CD4-positive, alpha-beta memory T cell (primary cell): Measurements from ENCODE around the gene INHBE. TPM values are rescaled to one million over a fixed set of nuclear protein-coding genes. Genes with fewer than 3 reads are reported as not detected.
A peak's percentile ranks its signal among the peaks of the same experiment; 100 is the strongest.
"Not testable (repeated sequence)": the region's sequence is repeated elsewhere in the genome, so short reads cannot be mapped to it uniquely, and the experiment has no call there.

Source experiments
- CTCF ChIA-PET: fragments of 350-600 bp; sonication (Branson Sonifier 250); formaldehyde crosslinking; loops from one replicate; lab custom pipeline; 2021; ENCODE audit warnings: inconsistent platforms; ENCODE audit not compliant: partially characterized antibody; lab: Charles Lee
- POLR2A ChIA-PET: fragments of 350-600 bp; sonication (Branson Sonifier 250); formaldehyde crosslinking; loops from one replicate; lab custom pipeline; 2021; ENCODE audit not compliant: partially characterized antibody; lab: Charles Lee
- DNase-seq, 5 donors: peaks; one replicate each; pipeline versions ENCODE4 v3.0.0 to v3.0.0-alpha.2; 2020 to 2022; ENCODE audit warnings: mixed read lengths in 1 of 5
- H3K27ac ChIP-seq: one replicate; pipeline ENCODE4 v1.7.0; 2013; ENCODE audit warnings: low read depth, low read length
- H3K27me3 ChIP-seq: 2 replicates; pipeline ENCODE4 v1.7.0; 2013; ENCODE audit warnings: mild to moderate bottlenecking, low read length, moderate library complexity; ENCODE audit not compliant: insufficient read depth
- H3K36me3 ChIP-seq: 2 replicates; pipeline ENCODE4 v1.7.0; 2013; ENCODE audit warnings: mild to moderate bottlenecking, low read length, moderate library complexity; ENCODE audit not compliant: insufficient read depth
- H3K4me1 ChIP-seq: 2 replicates; pipeline ENCODE4 v1.7.0; 2013; ENCODE audit warnings: mild to moderate bottlenecking, low read length, moderate library complexity; ENCODE audit not compliant: insufficient read depth
- H3K4me3 ChIP-seq, 2 donors: one replicate each; pipeline ENCODE4 v1.7.0; 2013; ENCODE audit warnings: low read length in 2 of 2, mild to moderate bottlenecking in 1 of 2
- H3K9me3 ChIP-seq, 2 donors: one replicate each; pipeline ENCODE4 v1.7.0; 2013; ENCODE audit warnings: low read length in 2 of 2, control low read depth in 1 of 2; ENCODE audit not compliant: control insufficient read depth in 1 of 2
- H3K27ac Mint-ChIP-seq, 7 donors: one replicate each; pipeline ENCODE4 v1.8.0; 2020 to 2021; ENCODE audit warnings: mixed read lengths in 7 of 7, mild to moderate bottlenecking in 6 of 7, inconsistent platforms in 3 of 7, moderate library complexity in 3 of 7
- H3K27me3 Mint-ChIP-seq, 2 donors: one replicate each; pipeline ENCODE4 v1.8.0; 2020 to 2021; ENCODE audit warnings: mixed read lengths in 2 of 2
- H3K36me3 Mint-ChIP-seq, 2 donors: one replicate each; pipeline ENCODE4 v1.8.0; 2020 to 2021; ENCODE audit warnings: mixed read lengths in 2 of 2, inconsistent platforms in 1 of 2, mild to moderate bottlenecking in 1 of 2
- H3K4me1 Mint-ChIP-seq, 4 donors: one replicate each; pipeline ENCODE4 v1.8.0; 2020 to 2021; ENCODE audit warnings: mixed read lengths in 4 of 4, mild to moderate bottlenecking in 1 of 4
- H3K4me3 Mint-ChIP-seq, 8 donors: one replicate each; pipeline ENCODE4 v1.8.0; 2020 to 2021; ENCODE audit warnings: mixed read lengths in 8 of 8, mild to moderate bottlenecking in 7 of 8, moderate library complexity in 6 of 8, inconsistent platforms in 3 of 8
- H3K9me3 Mint-ChIP-seq, 8 donors: one replicate each; pipeline ENCODE4 v1.8.0; 2020 to 2021; ENCODE audit warnings: mixed read lengths in 8 of 8, mild to moderate bottlenecking in 5 of 8, inconsistent platforms in 3 of 8, moderate library complexity in 1 of 8
- intact Hi-C: fragments of 100-400 bp; cut with micrococcal nuclease; formaldehyde crosslinking; loops from one replicate; pipeline ENCODE4 v1.15.1; 2023
- polyA plus RNA-seq, 2 donors: library from polyadenylated mRNA; unstranded; fragments of 300-500 nt; fragmentation: Illumina TruSeq; gene quantifications; one replicate each; pipeline ENCODE4 v1.2.3, GENCODE V29; 2021
- total RNA-seq, 2 experiments: library from RNA; stranded (reverse); gene quantifications; one replicate each; pipeline ENCODE4 v1.2.3, GENCODE V29; 2021

Gene INHBE
- total and polyA plus RNA-seq, 4 experiments from 2014 or later = not detected

DNA sequence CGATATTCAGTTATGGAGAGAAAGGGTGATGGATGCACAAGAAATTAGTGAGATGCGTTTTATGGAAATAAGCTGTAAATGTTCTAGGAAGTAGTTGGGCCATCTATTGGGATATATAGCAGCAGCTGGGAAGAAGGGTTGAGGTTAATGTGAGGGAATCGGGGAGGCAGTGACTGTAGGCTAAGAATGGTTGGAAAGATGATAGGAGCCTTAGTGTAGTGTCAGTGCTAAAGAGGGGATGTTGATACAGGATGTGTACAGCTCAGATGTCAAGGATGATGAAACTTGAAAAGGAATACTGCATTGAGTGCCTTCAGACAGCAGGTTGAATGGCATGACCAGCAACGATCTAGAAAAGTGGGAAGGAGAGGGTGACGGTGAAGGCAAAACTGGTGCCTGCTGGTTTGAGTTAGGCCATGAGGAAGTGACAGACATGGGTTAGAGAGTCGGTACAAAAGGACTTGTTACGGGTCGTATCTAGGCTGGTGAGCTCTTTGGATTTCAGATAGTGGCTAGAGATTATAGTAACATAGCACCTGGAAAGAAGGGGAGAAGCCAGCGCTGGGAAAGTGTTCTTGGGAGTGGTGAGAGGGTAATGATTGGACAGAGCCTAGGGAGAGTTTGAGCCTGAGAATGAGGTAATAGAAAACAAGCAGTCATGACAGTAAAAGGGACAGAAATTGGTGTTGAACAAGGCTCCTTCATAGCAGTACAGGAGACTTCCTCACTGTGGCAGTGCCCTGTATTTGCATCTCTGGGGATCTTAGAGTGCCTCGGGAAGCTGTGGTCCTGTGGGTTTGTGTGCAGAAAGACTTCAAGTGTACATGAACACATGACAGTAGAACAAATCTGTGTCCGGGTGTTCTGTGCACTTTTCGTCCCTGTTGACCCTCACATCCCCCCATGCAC lies 42.4 kb downstream of the INHBE start:
- H3K27me3 ChIP-seq = no peaks in the 10 kb centered on the region
- no peaks in the 10 kb centered on the region for H3K27me3 Mint-ChIP-seq
- H3K27ac Mint-ChIP-seq = peak overlapping the region in 6 of 7 donors; percentile 16 to 55 (median 41)
- H3K27ac ChIP-seq = no peak overlapping the region
- H3K9me3 ChIP-seq = no peaks in the 10 kb centered on the region
- ChIA-PET POLR2A (interaction anchor here (1.1 to 1.6 kb wide), 4 partner anchors 17 to 31 kb away, joined by 3 to 4 read pairs (median 3); partner anchors contain the start of gene ARHGAP9), CTCF (interaction anchor here (0.7 to 1.3 kb wide), 4 partner anchors 18 to 267 kb away, joined by 3 to 4 read pairs (median 3); partner anchors contain the start of gene ARHGAP9)
- H3K36me3 ChIP-seq = peaks cover 52% of the 10 kb centered on the region
- intact Hi-C loops = no loop called here
- peaks cover 0 to 11% (median 9%) of the 10 kb centered on the region in 4 donors for H3K4me1 Mint-ChIP-seq
- H3K36me3 Mint-ChIP-seq = peaks cover 49 to 57% of the 10 kb centered on the region in 2 donors
- no peak for DNase-seq
- no peak overlapping the region for H3K4me3 ChIP-seq
- H3K9me3 Mint-ChIP-seq = no peaks in the 10 kb centered on the region
- no peaks in the 10 kb centered on the region for H3K4me1 ChIP-seq
- no peak overlapping the region for H3K4me3 Mint-ChIP-seq

DNA sequence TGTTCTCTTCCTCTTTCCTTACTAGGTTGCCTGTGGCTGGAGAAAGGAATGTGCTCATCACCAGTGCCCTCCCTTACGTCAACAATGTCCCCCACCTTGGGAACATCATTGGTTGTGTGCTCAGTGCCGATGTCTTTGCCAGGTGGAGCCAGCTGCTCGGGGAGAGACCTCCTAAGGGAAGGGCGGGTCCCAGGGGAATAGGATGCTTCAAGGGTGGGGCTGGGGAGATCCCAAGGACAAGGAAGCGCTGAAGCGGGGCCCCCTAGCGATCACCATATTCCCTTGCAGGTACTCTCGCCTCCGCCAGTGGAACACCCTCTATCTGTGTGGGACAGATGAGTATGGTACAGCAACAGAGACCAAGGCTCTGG lies 43.0 kb downstream of the INHBE start:
- H3K36me3 ChIP-seq = peaks cover 48% of the 10 kb centered on the region
- POLR2A ChIA-PET = interaction anchor here (1.1 to 1.4 kb wide), 2 partner anchors 18 to 21 kb away, joined by 3 read pairs; partner anchors contain the start of gene ARHGAP9
- Mint-ChIP-seq H3K27ac (peak overlapping the region in 2 of 7 donors; percentile 35 to 76), H3K36me3 (peaks cover 47 to 56% of the 10 kb centered on the region in 2 donors), H3K4me3 (no peak overlapping the region), H3K9me3 (no peaks in the 10 kb centered on the region), H3K4me1 (peaks cover 0 to 9% (median 7%) of the 10 kb centered on the region in 4 donors), H3K27me3 (no peaks in the 10 kb centered on the region)
- no peaks in the 10 kb centered on the region for H3K4me1 ChIP-seq
- CTCF ChIA-PET = no interaction called here
- no peaks in the 10 kb centered on the region for H3K27me3 ChIP-seq
- H3K4me3 ChIP-seq = no peak overlapping the region
- intact Hi-C loops = no loop called here
- H3K27ac ChIP-seq = no peak overlapping the region
- no peak for DNase-seq
- H3K9me3 ChIP-seq = no peaks in the 10 kb centered on the region

DNA sequence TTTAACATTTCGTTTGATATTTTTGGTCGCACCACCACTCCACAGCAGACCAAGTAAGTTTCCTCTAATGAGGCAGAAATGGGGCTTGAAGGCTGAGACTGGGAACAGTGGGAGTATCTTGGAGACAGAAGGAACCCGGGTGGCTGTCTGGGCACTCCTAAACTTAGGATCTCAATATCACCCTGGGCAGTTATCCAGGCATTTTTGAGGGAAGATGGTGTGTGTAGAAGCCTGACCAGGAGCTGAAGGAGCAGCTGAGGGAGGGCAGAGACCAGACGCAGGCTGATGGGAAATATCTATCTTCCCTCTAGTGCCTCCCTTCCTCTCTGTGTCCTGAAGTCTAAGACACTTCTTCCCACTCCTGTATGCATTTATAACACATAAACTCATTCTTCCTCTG lies 43.5 kb downstream of the INHBE start:
- H3K9me3 Mint-ChIP-seq = no peaks in the 10 kb centered on the region
- H3K27me3 Mint-ChIP-seq = no peaks in the 10 kb centered on the region
- H3K9me3 ChIP-seq = no peaks in the 10 kb centered on the region
- no peak overlapping the region for H3K27ac ChIP-seq
- no peak overlapping the region for H3K4me3 Mint-ChIP-seq
- intact Hi-C loops = no loop called here
- ChIA-PET CTCF (no interaction called here), POLR2A (no interaction called here)
- no peaks in the 10 kb centered on the region for H3K4me1 ChIP-seq
- H3K36me3 ChIP-seq = peaks cover 48% of the 10 kb centered on the region
- peaks cover 47 to 60% of the 10 kb centered on the region in 2 donors for H3K36me3 Mint-ChIP-seq
- H3K27me3 ChIP-seq = no peaks in the 10 kb centered on the region
- DNase-seq = no peak
- peaks cover 0 to 9% (median 7%) of the 10 kb centered on the region in 4 donors for H3K4me1 Mint-ChIP-seq
- peak overlapping the region in 6 of 7 donors; percentile 16 to 76 (median 40) for H3K27ac Mint-ChIP-seq
- no peak overlapping the region for H3K4me3 ChIP-seq

DNA sequence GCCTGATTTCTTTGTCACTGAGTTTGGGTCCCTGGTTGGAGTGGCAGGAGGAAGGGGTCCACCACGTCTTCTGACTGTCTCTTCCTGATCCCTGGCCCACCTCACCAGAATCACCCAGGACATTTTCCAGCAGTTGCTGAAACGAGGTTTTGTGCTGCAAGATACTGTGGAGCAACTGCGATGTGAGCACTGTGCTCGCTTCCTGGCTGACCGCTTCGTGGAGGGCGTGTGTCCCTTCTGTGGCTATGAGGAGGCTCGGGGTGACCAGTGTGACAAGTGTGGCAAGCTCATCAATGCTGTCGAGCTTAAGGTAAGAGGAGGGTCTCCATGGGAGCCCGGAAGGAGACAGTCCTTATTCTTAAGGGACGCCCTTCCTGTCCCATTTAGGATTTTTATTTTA lies 45.1 kb downstream of the INHBE start:
- intact Hi-C loops = no loop called here
- ChIA-PET CTCF (interaction anchor here (0.9 kb wide), 1 partner anchor 16 kb away, joined by 3 read pairs; no protein-coding TSS in a partner anchor), POLR2A (interaction anchor here (1.3 to 1.5 kb wide), 2 partner anchors 21 to 23 kb away, joined by 3 to 8 read pairs; partner anchors contain the start of gene ARHGAP9)
- Histone ChIP-seq H3K36me3 (peaks cover 59% of the 10 kb centered on the region), H3K4me1 (no peaks in the 10 kb centered on the region), H3K4me3 (no peak overlapping the region), H3K27me3 (no peaks in the 10 kb centered on the region), H3K27ac (no peak overlapping the region), H3K9me3 (no peaks in the 10 kb centered on the region)
- Mint-ChIP-seq H3K4me1 (peaks cover 0 to 9% (median 7%) of the 10 kb centered on the region in 4 donors), H3K4me3 (no peak overlapping the region), H3K27ac (no peak overlapping the region), H3K9me3 (no peaks in the 10 kb centered on the region), H3K36me3 (peaks cover 55 to 72% of the 10 kb centered on the region in 2 donors), H3K27me3 (no peaks in the 10 kb centered on the region)
- DNase-seq = no peak

DNA sequence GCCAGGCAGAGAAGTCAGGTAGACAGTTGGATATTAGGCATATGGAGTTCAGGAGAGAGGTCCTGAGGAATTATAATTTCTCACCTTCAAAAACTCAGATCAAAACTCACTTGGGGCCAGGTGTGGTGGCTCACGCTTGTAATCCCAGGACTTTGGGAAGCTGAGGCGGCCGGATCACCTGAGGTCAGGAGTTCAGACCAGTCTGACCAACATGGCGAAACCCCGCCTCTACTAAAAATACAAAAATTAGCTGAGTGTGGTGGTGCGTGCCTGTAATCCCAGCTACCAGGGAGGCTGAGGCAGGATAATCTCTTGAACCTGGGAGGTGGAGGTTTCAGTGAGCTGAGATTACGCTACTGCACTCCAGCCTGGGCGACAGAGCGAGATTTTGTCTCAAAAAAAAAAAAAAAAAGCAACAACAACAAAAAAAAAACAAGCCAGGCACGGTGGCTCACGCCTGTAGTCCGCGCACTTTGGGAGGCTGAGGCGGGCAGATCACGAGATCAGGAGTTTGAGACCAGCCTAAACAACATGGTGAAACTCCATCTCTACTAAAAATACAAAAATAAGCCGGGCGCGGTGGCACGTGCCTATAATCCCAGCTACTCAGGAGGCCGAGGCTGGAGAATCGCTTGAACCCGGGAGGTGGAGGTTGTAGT lies 47.3 kb downstream of the INHBE start:
- H3K27ac ChIP-seq, H3K4me3 ChIP-seq, H3K9me3 ChIP-seq, H3K9me3 Mint-ChIP-seq, H3K4me3 Mint-ChIP-seq, H3K27me3 ChIP-seq, intact Hi-C loops, DNase-seq, H3K27me3 Mint-ChIP-seq, H3K4me1 Mint-ChIP-seq, H3K4me1 ChIP-seq: not testable (repeated sequence)
- peaks cover 61% of the 10 kb centered on the region for H3K36me3 ChIP-seq
- ChIA-PET CTCF (interaction anchor here (1.0 to 1.4 kb wide), 3 partner anchors 10 to 47 kb away, joined by 3 to 4 read pairs (median 3); partner anchors contain the start of gene INHBE), POLR2A (interaction anchor here (1.6 kb wide), 1 partner anchor 22 kb away, joined by 4 read pairs; the partner anchor contains the start of gene ARHGAP9)
- Mint-ChIP-seq H3K36me3 (peaks cover 46 to 70% of the 10 kb centered on the region in 2 donors), H3K27ac (peak overlapping the region in 4 of 7 donors; percentile 5 to 78 (median 44))

DNA sequence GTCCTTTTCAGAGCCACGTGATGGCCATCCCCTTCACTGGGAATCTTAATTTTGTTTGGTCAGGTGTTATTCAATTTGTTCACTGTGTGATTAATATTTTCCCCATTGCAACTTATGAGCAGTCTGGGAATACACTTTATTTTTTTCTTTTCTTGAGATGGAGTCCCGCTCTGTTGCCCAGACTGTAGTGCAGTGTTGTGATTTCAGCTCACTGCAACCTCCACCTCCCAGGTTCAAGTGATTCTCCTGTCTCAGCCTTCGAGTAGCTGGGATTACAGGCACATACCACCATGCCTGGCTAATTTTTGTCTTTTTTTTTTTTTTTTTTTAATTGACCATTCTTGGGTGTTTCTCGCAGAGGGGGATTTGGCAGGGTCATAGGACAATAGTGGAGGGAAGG lies 51.4 kb downstream of the INHBE start:
- H3K4me1 ChIP-seq, H3K27me3 ChIP-seq, H3K9me3 Mint-ChIP-seq, H3K27ac Mint-ChIP-seq, H3K4me3 ChIP-seq, CTCF ChIA-PET, H3K4me3 Mint-ChIP-seq, H3K27me3 Mint-ChIP-seq, H3K9me3 ChIP-seq, DNase-seq, H3K27ac ChIP-seq, POLR2A ChIA-PET, H3K4me1 Mint-ChIP-seq, intact Hi-C loops: not testable (repeated sequence)
- H3K36me3 ChIP-seq = peaks cover 45% of the 10 kb centered on the region
- peaks cover 23 to 57% of the 10 kb centered on the region in 2 donors for H3K36me3 Mint-ChIP-seq
